CD4-positive, alpha-beta T cell treated with Interleukin-17A for 4 hours (primary cell): ENCODE results near the gene ZAR1L.
A peak's percentile ranks its signal among the peaks of the same experiment; 100 is the strongest.

ENCODE experiments used
- DNase-seq: peaks from one replicate; pipeline ENCODE4 v3.0.0-alpha.2; 2020; ENCODE audit warnings: mixed read lengths

The ZAR1L gene

GRCh38 chr13:32300406-32300805 lies 14.8 kb downstream of the ZAR1L start:
- DNase-seq = no peak

- no peak for DNase-seq
Observed at GRCh38 chr13:32299893-32300292, 15.3 kb downstream of the ZAR1L start.

- DNase-seq = no peak
Observed at GRCh38 chr13:32298695-32299094, 16.5 kb downstream of the ZAR1L start.

- no peak for DNase-seq
Observed at GRCh38 chr13:32297206-32297605, 18.0 kb downstream of the ZAR1L start.

- no peak for DNase-seq
Observed at GRCh38 chr13:32285633-32285965, 29.6 kb downstream of the ZAR1L start.

GRCh38 chr13:32284927-32285632 lies 30.1 kb downstream of the ZAR1L start:
- no peak for DNase-seq

GRCh38 chr13:32282096-32282711 lies 33.0 kb downstream of the ZAR1L start:
- no peak for DNase-seq

- DNase-seq = no peak
Observed at GRCh38 chr13:32281096-32281495, 34.1 kb downstream of the ZAR1L start.

GRCh38 chr13:32278426-32278825 lies 36.7 kb downstream of the ZAR1L start:
- DNase-seq = no peak

- DNase-seq = no peak
Observed at GRCh38 chr13:32277839-32278238, 37.3 kb downstream of the ZAR1L start.

- DNase-seq = no peak
Observed at GRCh38 chr13:32272021-32272683, 43.0 kb downstream of the ZAR1L start.

- DNase-seq = peak; percentile 63
Observed at GRCh38 chr13:32267836-32268439, 47.2 kb downstream of the ZAR1L start.

- DNase-seq = no peak
Observed at GRCh38 chr13:32266130-32266529, 49.0 kb downstream of the ZAR1L start.

GRCh38 chr13:32265726-32266125 lies 49.4 kb downstream of the ZAR1L start:
- DNase-seq = no peak

- no peak for DNase-seq
Observed at GRCh38 chr13:32264407-32264806, 50.8 kb downstream of the ZAR1L start.

GRCh38 chr13:32262619-32263018 lies 52.5 kb downstream of the ZAR1L start:
- no peak for DNase-seq

GRCh38 chr13:32262165-32262564 lies 53.0 kb downstream of the ZAR1L start:
- DNase-seq = no peak

GRCh38 chr13:32261567-32261966 lies 53.6 kb downstream of the ZAR1L start:
- no peak for DNase-seq

GRCh38 chr13:32259116-32259515 lies 56.0 kb downstream of the ZAR1L start:
- no peak for DNase-seq

GRCh38 chr13:32257649-32258048 lies 57.5 kb downstream of the ZAR1L start:
- DNase-seq = no peak

- DNase-seq = no peak
Observed at GRCh38 chr13:32256243-32256642, 58.9 kb downstream of the ZAR1L start.

- no peak for DNase-seq
Observed at GRCh38 chr13:32255724-32256109, 59.4 kb downstream of the ZAR1L start.

GRCh38 chr13:32254916-32255723 lies 60.0 kb downstream of the ZAR1L start:
- no peak for DNase-seq
